Suppressor macrophage treated with lipopolysaccharide for 1 hour (primary cell): Measurements from ENCODE around the gene MTO1.
"Not testable (repeated sequence)": the region's sequence is repeated elsewhere in the genome, so short reads cannot be mapped to it uniquely, and the experiment has no call there.

Experiments
- DNase-seq, 3 donors: peaks; one replicate each; pipeline ENCODE4 v3.0.0-alpha.2; 2020 to 2022

The MTO1 gene, protein sequence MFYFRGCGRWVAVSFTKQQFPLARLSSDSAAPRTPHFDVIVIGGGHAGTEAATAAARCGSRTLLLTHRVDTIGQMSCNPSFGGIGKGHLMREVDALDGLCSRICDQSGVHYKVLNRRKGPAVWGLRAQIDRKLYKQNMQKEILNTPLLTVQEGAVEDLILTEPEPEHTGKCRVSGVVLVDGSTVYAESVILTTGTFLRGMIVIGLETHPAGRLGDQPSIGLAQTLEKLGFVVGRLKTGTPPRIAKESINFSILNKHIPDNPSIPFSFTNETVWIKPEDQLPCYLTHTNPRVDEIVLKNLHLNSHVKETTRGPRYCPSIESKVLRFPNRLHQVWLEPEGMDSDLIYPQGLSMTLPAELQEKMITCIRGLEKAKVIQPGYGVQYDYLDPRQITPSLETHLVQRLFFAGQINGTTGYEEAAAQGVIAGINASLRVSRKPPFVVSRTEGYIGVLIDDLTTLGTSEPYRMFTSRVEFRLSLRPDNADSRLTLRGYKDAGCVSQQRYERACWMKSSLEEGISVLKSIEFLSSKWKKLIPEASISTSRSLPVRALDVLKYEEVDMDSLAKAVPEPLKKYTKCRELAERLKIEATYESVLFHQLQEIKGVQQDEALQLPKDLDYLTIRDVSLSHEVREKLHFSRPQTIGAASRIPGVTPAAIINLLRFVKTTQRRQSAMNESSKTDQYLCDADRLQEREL

DNA sequence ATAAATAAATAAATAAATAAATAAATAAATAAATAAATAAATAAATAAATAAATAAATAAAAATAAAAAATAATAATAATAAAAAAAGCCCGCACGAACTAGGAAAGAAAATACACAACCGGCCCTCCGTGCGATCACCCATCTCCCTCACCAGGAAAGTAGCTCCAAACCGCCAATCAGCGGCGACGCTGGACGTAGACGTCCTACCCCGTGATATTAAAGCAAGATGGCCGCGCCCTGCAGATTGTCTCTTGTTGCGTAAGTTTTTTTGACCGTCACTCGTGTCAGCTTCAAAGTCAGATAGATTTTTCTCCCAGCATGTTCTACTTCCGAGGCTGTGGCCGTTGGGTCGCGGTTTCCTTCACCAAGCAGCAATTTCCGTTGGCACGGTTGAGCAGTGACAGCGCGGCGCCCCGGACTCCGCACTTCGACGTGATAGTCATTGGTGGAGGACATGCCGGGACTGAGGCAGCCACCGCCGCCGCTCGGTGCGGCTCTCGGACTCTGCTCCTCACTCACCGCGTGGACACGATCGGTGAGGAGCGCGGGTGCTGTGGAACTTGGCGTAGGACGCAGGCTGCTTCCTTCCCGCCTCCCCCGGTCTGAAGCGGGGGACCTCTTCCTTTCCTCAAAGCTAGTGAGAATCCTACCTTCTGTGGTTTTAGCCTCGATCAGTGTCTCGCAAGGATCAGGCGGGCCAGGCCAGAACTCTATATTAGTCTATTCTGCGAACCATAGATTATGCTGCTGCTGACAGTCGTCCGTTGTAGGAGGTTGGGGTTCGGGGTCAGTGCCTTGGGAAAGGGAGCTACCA, at the start of gene MTO1:
Gene MTO1, plus strand, starts transcription at position 201 of the 814 bp plus-strand sequence. Its CDS starts 118 bp downstream, at position 319.
- DNase-seq = peak; percentile 93 to 94 (median 93)

DNA sequence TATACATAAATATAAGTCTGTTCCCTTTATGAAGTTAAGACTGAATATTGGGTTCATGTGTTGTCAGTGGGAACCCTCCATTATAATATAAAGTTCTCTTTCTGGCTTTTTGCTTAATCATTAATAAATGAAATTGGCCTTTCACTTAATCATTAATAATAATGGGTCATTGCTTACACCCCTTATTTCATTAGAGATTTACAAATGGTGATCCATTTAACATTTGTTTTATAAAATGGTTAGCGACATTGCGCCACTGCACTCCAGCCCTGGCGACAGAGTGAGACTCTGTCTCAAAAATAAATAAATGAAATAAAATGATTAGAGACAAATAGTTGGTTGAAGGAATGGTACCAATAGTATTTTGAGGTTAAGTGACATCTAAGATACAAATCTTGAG, 48.4 kb upstream of the MTO1 start:
- DNase-seq = no peak

DNA sequence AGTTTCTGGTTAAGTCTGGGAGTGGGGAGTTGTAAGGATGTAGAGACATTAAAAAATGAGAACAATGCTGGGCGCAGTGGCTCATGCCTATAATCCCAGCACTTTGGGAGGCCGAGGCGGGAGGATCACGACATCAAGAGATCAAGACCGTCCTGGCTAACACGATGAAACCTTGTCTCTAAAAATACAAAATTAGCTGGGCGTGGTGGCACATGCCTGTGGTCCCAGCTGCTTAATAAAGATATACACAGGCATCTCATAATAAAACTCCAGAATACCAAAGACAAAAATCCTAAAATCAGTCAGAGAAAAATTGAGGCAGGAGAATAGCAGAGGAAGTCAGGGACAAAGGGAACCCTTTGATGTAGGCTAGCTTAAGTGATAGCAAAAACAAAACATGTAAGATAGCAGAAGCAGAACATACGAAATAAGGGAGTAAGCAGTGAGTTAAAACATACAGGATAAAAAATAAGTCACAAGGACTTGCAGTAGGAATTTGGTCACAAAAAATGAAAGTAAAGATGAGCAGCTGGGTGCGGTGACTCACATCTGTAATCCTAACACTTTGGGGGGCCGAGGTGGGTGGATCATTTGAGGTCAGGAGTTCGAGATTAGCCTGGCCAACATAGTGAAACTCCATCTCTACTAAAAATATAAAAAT, 43.3 kb upstream of the MTO1 start:
- no peak for DNase-seq

DNA sequence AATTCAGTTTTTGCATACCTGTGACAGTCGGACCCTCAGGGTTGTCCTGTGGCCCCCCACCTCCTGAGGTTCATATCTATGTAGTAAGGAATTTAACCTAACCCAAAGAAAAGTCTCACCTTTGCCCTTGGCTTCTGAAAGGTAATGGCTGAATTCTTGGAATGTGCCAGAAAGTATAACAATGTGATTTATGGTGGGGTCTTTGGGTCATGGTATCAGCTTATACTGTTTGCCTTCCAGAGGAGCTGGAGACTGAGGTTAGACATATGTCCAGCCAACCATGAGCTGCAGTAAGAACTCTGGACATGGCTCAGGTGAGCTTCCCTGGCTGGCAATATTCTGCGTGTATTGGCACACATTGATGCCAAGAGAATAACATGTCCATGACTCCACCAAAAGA, 40.0 kb upstream of the MTO1 start:
- DNase-seq = no peak

DNA sequence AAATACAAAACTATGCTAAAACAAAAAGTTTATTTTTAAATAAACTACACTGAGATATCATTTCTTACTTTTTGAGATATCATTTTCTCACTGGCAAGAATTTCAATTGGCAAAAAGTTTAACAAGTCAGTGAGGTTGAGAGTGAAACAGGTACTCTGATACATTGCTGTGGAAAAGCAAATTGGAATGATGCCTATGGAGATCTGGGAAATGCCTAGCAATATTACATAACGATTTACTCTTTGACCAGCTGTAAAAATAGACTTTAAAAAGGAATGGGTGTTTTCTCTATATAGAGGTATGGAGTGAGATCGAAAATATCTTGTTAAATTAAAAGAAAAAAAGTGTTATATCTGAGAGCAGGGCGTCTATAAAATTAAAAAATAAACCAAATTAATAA, 26.3 kb upstream of the MTO1 start:
- DNase-seq = no peak

DNA sequence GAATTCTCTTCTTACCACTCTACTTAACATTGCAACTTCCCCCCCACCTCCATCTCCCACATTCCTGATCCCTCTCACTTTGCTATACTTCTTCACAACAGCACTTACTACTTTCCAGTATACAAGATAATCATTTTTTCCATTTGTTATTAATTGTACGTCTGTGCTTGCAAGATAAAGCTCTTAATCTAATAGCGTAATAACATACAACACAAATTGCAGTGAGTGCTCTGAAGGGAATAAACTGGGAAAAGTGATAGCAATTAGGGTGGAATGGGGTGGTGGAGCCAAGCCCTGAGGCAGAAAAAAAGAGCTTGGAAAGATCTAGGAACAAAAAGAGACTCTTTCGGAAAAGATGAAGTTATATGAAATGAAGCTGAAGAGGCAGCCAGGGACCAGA, 18.0 kb upstream of the MTO1 start:
- DNase-seq = no peak

DNA sequence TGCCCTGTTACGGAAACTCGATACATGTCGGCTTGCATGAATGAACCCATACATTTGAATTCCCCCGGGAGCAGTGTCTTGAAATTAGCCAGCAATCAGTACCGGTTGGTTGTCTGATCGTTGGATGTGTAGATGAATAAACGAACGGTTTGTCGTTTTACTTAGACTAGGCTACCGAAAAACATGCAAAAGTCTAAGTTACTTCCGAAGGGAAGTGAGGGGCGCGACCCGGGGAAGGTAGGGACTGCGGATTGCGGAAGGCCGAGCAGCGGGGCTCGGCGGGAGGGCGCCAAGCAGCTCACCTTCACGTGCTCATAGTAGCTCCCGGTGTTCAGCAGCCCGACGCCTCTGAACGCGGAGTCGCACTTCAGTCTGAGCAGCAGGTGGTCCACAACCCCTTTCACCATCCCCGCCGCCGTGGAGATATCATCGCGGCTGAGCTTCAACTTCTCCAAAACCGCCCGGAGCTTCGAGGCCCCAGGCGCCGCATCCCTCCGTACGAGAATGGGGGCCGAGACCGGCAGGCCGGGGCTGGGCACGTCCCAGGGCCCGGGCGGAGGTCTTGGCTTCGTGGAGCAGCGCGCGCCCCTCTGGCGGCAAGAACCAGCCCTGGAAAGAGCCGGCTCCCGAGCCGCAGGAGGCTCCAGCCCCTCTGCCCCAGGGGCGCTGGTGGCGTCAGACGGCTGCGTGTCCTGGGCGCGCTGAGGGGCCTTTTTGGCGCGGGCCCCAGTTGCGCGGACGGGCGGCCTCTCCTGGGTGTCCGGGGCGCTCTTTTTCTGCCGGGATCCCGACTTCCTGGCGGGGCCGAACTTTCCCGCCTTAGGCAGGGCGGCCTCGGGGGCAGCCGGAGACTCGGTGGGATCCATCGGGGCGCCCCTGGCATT, 10.1 kb upstream of the MTO1 start:
- DNase-seq = peak; percentile 47 to 65 (median 52)

DNA sequence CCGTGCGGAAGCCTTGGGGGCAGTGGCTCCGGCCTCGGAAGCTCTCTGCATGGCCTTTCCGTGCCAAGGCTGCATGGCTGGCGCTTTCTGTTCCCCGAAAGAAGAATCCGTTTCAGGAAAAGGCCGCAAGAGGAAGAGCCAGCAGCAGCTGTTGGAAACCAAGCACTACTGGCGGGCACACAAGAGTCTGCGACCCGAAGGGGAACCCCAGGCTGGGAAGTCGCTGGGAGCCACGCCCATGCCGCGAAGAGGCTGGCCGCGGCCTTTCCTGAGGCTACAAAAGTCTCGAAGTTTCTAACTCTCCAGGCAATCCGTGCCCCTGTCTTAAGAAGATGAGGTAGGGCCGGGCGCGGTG, 9.5 kb upstream of the MTO1 start, which contains the start of gene CGAS:
Gene CGAS, minus strand, starts transcription at position 191 of the 355 bp plus-strand sequence. Its CDS starts 116 bp downstream, at position 75.
- peak; percentile 95 to 97 (median 96) for DNase-seq

DNA sequence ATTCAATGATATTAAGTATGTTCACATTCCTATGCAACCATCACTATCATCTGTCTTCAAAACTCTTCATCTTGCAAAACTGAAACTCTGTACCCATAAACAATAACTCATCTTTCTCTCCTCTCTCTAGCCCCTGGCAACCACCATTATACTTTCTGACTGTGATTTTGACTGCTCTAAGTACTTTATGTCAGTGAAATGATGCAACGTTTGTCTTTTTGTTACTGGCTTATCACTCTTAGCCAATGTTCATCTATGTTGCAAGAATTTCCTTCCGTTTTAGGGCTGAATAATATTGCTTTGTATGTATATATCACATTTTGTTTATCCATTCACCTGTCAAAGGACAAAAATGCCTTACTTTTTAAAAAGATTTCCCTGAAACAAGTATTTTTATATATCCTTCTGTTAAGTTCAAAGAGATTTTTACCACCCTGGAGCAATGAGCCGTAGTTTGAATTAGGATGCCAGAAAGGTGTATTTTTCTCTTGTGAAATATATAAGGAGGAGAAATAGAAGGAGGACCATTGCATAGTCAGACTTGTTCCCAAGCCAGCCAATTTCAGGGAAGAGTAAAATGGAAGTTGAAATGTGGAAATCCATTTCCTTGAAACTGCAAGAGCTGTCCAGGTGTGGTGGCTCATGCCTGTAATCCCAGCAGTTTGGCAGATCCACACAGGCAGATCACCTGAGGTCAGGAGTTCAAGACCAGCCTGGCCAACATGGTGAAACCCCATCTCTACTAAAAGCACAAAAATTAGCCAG, 5.5 kb upstream of the MTO1 start:
- DNase-seq = peak; percentile 65 to 85 (median 84)

DNA sequence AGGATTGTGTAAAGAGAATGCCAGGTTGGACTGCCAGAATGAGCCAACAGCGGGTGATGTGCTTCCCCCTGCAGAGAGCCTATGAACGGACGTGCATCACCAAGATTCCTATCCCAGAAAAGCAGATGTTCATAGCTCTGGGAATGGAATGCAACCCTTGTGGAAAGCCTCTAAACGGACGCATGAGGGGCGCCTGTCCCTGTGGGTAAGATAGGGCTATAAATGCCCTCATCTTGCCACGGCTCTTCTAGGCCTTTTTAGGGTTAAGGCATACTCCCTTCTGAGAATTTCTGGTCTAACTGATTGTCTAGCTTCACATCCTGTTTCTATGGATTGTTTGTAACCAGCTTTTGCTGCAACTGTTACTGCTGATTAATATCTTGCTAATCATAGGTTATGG, 2.1 kb upstream of the MTO1 start:
- DNase-seq = not testable (repeated sequence)

DNA sequence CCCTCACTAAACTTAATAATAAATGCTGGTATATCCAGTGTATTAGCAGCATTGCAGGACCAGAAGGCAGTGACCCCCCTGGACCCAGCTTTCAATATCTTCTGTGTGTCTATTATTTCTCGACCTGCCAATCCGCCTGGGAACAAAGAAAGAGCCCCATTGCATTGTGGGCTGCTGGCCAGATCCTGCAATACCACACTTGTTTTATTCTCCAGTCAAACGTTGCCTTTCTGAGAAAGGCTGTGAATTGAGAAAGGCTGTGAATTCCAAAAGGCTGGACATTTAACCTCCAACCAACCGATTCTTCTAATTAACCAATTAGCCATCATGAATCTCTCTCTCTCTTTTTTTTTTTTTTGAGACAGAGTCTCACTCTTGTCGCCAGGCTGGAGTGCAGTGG, 1.5 kb upstream of the MTO1 start:
- peak; percentile 35 to 59 (median 40) for DNase-seq

DNA sequence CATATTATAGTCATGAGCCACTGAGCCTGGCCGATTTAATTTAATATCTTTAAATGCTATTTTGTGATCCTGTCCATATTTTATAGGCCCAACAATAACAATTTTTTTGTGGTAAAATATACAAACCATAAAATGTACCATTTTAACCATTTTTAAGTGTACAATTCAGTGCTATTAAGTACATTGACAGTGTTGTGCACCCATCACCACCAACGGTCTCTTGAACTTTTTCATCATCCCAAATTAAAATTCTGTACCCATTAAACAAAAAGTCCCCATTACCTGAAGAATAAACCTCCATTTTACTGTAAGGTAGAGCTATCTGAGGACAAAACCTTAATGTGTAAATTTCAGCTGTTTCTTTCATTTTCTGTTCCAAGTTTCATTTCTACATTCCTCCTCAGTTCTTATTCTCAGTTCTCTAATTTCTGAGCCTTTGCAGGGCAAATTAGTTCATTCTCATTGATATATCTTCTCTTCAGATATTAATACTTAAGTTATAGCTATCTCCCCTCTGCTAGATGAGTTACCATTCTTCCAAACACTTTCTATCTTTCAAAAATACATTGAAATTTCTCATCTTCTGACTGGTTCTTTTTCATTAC, 10.3 kb downstream of the MTO1 start:
- peak; percentile 17 to 76 (median 51) for DNase-seq

DNA sequence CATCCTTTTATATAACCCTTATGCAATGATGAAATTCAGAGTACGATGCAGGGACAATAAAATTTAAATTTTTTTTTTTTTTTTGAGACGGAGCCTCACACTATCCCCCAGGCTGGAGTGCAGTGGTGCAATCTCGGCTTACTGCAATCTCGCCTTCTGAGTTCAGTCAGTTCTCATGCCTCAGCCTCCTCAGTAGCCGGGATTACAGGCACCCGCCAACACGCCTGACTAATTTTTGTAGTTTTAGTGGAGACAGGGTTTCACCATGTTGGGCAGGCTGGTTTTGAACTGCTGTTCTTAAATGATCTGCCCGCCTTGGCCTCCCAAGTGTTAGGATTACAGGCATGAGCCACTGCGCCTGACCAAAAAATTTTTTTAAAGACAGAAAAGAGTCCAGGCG, 15.2 kb downstream of the MTO1 start:
- no peak for DNase-seq

DNA sequence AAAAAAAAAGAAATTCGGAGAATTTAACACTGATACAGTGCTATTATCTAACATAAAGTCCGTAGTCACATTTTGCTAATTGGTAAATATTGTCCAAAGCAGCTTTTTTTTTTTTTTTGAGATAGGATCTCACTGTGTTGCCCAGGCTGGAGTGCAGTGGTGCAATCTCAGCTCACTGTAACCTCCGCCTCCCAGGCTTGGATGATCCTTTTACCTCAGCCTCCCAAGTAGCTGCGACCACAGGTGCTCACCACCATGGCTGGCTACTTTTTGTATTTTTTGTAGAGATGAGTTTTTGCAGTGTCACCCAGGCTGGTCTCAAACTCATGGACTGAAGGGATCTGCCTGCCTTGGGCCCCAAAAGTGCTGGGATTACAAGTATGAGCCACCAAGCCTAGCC, 15.9 kb downstream of the MTO1 start:
- DNase-seq = no peak

DNA sequence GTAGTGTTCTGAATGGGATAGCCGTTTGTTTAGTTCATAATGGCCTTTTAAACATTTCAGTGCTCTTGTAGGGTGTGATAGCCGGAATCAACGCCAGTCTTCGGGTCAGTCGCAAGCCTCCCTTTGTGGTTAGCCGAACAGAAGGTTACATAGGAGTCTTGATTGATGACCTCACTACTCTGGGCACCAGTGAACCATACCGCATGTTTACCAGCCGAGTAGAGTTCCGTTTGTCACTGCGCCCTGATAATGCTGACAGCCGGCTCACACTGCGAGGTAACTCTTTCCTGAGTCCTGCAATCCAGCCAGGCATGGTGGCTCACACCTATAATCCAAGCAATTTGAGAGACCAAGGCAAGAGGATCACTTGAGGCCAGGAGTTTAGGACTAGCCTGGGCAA, 20.4 kb downstream of the MTO1 start:
- no peak for DNase-seq

DNA sequence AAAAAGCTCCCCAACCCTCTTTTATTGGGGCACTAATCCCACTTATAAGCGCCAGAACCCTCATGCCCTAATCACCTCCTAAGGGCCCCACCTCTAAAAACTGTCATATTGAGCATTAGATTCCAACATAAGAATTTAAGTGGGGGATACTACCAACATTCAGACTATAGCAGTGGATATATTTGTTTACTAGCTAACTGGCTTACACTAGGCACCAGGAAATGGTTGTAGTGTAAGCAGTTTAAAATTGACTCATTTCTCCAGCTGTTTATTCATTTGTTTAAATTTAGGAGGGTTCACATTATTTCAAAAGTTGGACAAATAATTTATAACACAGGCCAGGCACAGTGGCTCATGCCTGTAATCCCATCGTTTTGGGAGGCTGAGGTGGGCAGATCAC, 22.9 kb downstream of the MTO1 start:
- DNase-seq = no peak

DNA sequence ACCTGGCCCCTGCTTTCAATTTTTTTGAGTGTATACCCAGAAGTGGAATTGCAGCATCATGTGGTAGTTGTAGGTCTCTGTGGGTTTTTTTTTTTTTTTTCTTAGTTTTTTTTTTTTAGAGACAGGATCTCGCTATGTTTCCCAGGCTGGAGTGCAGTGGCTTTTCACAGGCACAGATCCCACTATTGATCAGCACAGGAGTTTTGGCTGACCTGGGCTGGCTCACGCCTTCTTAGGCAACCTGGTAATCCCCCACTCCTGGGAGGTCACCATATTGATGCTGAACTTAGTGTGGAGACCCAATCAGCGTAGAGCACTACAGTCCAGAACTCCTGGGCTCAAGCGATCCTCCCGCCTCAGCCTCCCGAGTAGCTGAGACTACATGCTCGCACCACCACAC, 25.9 kb downstream of the MTO1 start:
- DNase-seq = no peak

DNA sequence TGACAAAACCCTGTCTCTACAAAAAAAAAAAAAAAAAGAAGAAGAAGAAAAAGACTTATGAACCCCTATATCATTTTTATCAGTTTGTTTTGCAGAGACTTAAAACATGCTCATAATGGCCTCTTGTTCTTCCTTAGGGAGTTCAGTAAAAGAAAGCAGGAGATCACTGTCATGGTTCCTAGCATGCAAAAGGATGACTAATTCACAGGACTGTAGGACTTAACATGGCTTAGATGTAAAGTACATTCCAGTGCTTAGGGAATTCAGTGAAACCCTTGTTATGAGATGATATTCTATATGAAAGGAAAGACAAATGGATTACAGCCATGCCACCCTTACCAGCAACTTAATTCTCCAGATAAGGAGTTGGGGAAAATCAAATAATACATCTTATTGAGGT, 29.8 kb downstream of the MTO1 start:
- DNase-seq = no peak

DNA sequence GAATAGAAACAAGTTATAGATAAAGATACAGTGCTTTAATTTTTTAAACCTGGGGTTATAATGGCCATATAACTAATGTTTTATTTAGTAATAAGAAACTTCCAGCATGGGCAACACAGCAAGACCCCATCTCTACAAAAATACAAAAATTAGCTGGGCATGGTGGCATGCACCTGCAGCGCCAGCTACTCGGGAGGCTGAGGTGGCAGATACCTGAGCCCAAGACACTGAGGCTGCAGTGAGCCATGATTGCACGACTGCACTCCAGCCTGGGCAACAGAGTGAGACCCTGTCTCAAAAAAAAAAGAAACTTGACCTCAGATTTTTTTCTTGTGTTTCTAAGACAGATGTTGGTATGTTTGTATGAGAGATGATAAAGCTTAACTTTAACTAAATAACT, 36.4 kb downstream of the MTO1 start:
- DNase-seq = no peak

DNA sequence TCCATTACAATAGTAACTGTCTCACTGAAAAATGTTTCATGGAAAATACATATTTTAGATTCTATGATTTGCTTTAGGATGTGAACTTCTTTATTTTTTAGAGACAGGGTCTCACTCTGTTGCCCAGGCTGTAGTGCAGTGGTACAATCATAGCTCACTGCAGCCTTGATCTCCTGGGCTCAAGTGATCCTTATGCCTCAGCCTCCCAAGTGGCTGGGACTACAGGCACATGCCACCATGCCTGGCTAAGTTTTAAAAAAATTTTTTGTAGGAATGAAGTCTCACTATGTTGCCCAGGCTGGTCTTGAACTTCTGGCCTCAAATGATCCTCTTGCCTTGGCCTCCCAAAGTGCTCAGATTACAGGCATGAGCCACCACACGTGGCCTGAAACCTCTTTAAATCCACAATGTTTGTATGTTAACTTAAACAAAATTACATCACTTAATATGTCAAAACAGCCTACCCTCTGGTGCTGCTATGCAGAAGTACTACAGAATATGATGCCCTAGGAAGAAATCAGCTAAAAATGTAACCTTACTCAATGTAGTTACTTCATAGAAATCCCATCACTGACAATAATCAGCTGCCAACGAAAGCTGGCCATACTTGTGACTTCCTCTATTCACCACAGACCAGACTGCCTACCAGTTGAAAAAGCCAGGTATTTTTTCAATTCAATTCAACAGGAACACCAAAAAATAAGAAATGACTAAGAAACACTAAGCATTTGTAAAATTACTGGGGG, 41.7 kb downstream of the MTO1 start:
- DNase-seq = peak; percentile 61 to 84 (median 73)
